Measurements from ENCODE around the gene MAD1L1. TPM values are rescaled to one million over a fixed set of nuclear protein-coding genes. Genes with fewer than 3 reads are reported as not detected.

The MAD1L1 gene
- total and polyA plus RNA-seq, 8 donors, result 12.8 to 469 (median 27.3) TPM

DNA sequence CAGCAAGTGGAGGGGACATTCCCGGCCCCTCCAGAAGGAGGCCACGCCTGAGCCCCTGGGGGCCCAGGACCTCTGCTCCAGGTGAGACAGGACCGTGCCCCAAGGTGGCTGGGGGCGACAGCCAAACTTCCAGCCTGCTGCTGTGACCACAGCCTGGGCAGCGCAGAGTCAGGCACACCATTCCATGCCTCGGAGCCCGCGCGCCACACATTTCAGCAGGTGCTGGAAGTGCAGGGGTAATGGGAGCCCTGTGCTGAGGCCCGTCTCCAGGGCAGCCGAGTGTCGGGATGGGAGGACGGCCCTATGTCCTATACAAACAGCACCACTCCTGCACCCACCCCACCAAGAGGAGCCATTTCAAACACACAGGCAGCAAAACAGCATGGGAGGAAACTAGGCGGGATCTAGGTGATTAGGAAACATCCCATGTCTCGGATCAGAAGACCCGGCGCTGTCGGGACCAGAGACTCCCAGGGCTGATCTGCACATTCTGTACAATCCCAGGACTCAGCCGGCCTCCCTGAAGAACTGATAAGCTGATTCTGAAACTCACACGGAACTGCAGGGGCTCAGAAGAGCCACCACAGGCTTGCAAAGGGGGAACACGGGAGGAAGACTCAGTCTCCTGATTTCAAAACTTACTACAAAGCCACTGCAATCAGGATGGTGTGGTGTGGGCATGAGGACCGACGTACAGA is 290.4 kb downstream of the MAD1L1 start:
- intact Hi-C loops (cut with DNase I; ENCODE audit: low total_unique reads), result no loop called here
- H3K4me3 ChIP-seq, result no peak overlapping the region
- peaks cover 0 to 8% (median 0%) of the 10 kb centered on the region in 4 donors for H3K36me3 ChIP-seq
- H3K4me1 ChIP-seq, result peaks cover 0 to 28% (median 1%) of the 10 kb centered on the region in 4 donors
- H3K27ac ChIP-seq, result no peak overlapping the region
- TF ChIP-seq, protein P1, sequence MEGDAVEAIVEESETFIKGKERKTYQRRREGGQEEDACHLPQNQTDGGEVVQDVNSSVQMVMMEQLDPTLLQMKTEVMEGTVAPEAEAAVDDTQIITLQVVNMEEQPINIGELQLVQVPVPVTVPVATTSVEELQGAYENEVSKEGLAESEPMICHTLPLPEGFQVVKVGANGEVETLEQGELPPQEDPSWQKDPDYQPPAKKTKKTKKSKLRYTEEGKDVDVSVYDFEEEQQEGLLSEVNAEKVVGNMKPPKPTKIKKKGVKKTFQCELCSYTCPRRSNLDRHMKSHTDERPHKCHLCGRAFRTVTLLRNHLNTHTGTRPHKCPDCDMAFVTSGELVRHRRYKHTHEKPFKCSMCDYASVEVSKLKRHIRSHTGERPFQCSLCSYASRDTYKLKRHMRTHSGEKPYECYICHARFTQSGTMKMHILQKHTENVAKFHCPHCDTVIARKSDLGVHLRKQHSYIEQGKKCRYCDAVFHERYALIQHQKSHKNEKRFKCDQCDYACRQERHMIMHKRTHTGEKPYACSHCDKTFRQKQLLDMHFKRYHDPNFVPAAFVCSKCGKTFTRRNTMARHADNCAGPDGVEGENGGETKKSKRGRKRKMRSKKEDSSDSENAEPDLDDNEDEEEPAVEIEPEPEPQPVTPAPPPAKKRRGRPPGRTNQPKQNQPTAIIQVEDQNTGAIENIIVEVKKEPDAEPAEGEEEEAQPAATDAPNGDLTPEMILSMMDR (IDR thresholded peaks at IDR 0.05), result no peak
- no peak for TF ChIP-seq EP300 (IDR thresholded peaks at IDR 0.05)
- no peak for TF ChIP-seq POLR2A (IDR thresholded peaks at IDR 0.05)
- no peak for TF ChIP-seq POLR2AphosphoS5 (IDR thresholded peaks at IDR 0.05)
- 85 to 94% (median 89%) methylated on average over 17 to 23 of the region's 23 CpGs for WGBS, 5 donors
- no peak for DNase-seq
- H3K9me3 ChIP-seq, result no peaks in the 10 kb centered on the region
- no peaks in the 10 kb centered on the region for H3K27me3 ChIP-seq

DNA sequence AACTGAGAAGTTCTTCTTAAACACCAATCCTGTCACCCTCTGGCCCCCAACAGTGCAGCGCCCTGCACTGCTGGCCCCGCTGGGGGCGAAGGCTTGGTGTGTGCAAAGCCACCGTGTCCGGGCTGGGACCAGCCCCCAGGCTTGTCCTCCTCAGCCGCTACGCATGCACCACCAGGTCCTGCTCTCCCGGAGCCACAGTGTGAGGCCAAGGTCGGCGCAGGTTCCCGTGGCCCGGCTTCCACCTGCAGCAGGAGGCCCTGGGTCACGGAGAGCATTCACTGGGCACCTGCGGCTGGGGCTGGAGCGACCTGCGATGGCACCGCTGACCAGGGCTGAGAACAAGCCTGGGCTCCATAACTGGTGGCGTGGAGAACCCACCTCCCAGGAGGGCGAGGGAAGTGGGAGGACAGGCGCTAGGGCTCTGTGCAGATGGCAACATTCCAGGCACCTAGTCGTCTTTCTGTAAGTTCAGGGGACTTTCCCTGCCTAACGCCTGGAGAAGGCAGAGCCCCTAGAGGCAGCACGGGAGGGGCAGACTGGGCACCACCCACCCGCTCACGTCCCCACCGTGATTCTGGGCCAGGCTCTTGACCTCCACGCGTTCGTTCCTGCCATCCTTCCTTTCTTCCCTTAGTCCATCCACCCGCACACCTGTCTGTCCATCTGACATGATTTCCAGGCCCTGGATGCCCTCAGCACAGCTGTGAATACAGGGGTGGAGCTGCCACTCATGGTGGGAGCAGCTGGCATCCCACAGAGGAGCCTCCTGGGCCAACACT is 291.1 kb downstream of the MAD1L1 start:
- H3K4me1 ChIP-seq, result peaks cover 0 to 28% (median 1%) of the 10 kb centered on the region in 4 donors

DNA sequence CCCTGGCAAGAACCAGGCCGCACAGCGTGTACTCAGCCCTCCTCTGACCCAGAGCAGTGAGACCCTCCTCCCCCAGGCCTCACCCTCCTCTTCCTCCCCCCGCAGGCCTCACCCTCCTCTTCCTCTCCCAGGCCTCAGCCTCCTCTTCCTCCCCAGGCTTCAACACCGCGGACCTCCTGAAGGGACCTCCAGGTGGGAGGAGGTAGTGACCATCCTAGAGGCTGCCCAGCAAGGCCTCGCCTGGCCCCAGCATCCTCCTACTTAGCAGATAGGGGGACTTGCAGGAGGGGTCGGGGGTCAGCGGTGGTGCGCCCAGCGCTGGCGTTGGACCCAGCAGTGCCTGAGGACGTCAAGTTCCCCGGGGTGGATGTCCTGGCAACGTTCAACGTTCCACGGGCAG is 291.9 kb downstream of the MAD1L1 start:
- TF ChIP-seq POLR2A (IDR thresholded peaks at IDR 0.05) (no peak), EP300 (IDR thresholded peaks at IDR 0.05) (no peak), POLR2AphosphoS5 (IDR thresholded peaks at IDR 0.05) (no peak)
- TF ChIP-seq, protein P1 (IDR thresholded peaks at IDR 0.05), result no peak

More for the DNA sequence above, 291.1 kb downstream of the MAD1L1 start:
- no peak for DNase-seq
- Histone ChIP-seq H3K27me3 (no peaks in the 10 kb centered on the region), H3K9me3 (no peaks in the 10 kb centered on the region), H3K27ac (no peak overlapping the region), H3K36me3 (peaks cover 0 to 7% (median under 1%) of the 10 kb centered on the region in 4 donors), H3K4me3 (no peak overlapping the region)
- intact Hi-C loops (cut with DNase I; ENCODE audit: low total_unique reads), result no loop called here
- WGBS, 5 donors, result 81 to 87% (median 85%) methylated on average over 20 to 30 of the region's 30 CpGs
- TF ChIP-seq POLR2AphosphoS5 (IDR thresholded peaks at IDR 0.05) (no peak), EP300 (IDR thresholded peaks at IDR 0.05) (no peak), POLR2A (IDR thresholded peaks at IDR 0.05) (no peak)
- TF ChIP-seq, protein P1 (IDR thresholded peaks at IDR 0.05), result no peak

DNA sequence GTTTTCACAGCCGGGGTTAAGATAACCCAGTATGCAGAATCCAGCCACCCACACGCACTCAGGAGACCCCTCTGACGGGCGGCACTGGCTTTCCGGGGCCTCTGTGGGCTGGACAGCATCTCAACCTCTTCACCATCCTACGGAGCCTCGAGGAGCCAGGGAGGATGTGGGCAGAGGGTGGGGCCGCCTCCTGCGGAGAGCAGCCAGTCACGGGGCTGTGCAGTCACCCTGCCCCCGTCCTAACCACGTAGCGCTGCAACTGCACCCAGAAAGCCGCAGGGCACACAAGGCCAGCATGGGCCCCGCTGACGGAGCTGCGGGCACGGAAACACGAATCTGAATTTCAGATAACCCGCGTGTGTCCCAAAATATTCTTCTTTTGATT is 292.4 kb downstream of the MAD1L1 start:
- H3K27me3 ChIP-seq, result no peaks in the 10 kb centered on the region
- peaks cover 0 to 13% (median 13%) of the 10 kb centered on the region in 4 donors for H3K36me3 ChIP-seq
- 50 to 82% (median 63%) methylated on average over 19 to 21 of the region's 21 CpGs for WGBS, 5 donors
- peak; percentile 67 to 88 for DNase-seq
- peak overlapping the region; percentile 22 to 35 (median 32) for H3K4me3 ChIP-seq
- H3K4me1 ChIP-seq, result peaks cover 0 to 28% (median 1%) of the 10 kb centered on the region in 4 donors
- no peaks in the 10 kb centered on the region for H3K9me3 ChIP-seq
- H3K27ac ChIP-seq, result peak overlapping the region; percentile 32 to 65 (median 59)
- intact Hi-C loops (cut with DNase I; ENCODE audit: low total_unique reads), result no loop called here
- TF ChIP-seq, protein P1 (IDR thresholded peaks at IDR 0.05), result no peak
- TF ChIP-seq EP300 (IDR thresholded peaks at IDR 0.05) (no peak), POLR2A (IDR thresholded peaks at IDR 0.05) (no peak), POLR2AphosphoS5 (IDR thresholded peaks at IDR 0.05) (peak in 2 of 3 donors; percentile 24 to 34)

More for the DNA sequence above, 291.9 kb downstream of the MAD1L1 start:
- peak in 1 of 2 donors; percentile 68 for DNase-seq
- intact Hi-C loops (cut with DNase I; ENCODE audit: low total_unique reads), result no loop called here
- Histone ChIP-seq H3K9me3 (no peaks in the 10 kb centered on the region), H3K4me1 (peaks cover 0 to 28% (median 1%) of the 10 kb centered on the region in 4 donors), H3K27ac (peak overlapping the region; percentile 32 to 65 (median 59)), H3K36me3 (peaks cover 0 to 8% (median 8%) of the 10 kb centered on the region in 4 donors), H3K4me3 (no peak overlapping the region), H3K27me3 (no peaks in the 10 kb centered on the region)
- 68 to 88% (median 79%) methylated on average over 9 to 16 of the region's 16 CpGs for WGBS, 5 donors
